Liver (tissue), 9 donors: ENCODE results near the gene KCTD2. TPM values are rescaled to one million over a fixed set of nuclear protein-coding genes. Genes with fewer than 3 reads are reported as not detected.
"Not testable (repeated sequence)": the region's sequence is repeated elsewhere in the genome, so short reads cannot be mapped to it uniquely, and the experiment has no call there.

Source experiments
- DNase-seq: peaks from one replicate; pipeline ENCODE4 v3.0.0-alpha.2; 2017; ENCODE audit warnings: low spot score
- H3K27ac ChIP-seq, 2 donors: one replicate each; pipeline ENCODE4 v1.7.0; 2013; ENCODE audit warnings: inconsistent platforms in 2 of 2, low read length in 2 of 2, control low read depth in 1 of 2, low read depth in 1 of 2, mild to moderate bottlenecking in 1 of 2
- H3K27me3 ChIP-seq, 4 donors: one replicate each; pipeline versions ENCODE4 v1.6.1 to v1.7.0; 2013; ENCODE audit warnings: low read length in 3 of 4, inconsistent platforms in 1 of 4, mild to moderate bottlenecking in 1 of 4, moderate library complexity in 1 of 4; ENCODE audit not compliant: control insufficient read depth in 4 of 4, insufficient read depth in 4 of 4
- H3K36me3 ChIP-seq, 4 donors: one replicate each; pipeline versions ENCODE4 v1.6.1 to v1.7.0; 2013; ENCODE audit warnings: low read length in 3 of 4, mild to moderate bottlenecking in 3 of 4, low read depth in 1 of 4, moderate library complexity in 1 of 4; ENCODE audit not compliant: control insufficient read depth in 4 of 4, insufficient read depth in 3 of 4
- H3K4me1 ChIP-seq, 4 donors: one replicate each; pipeline versions ENCODE4 v1.6.1 to v1.7.0; 2013; ENCODE audit warnings: low read length in 3 of 4, mild to moderate bottlenecking in 3 of 4, moderate library complexity in 1 of 4; ENCODE audit not compliant: control insufficient read depth in 4 of 4, insufficient read depth in 4 of 4
- H3K4me3 ChIP-seq, 3 donors: one replicate each; pipeline versions ENCODE4 v1.6.1 to v1.7.0; 2013; ENCODE audit warnings: low read length in 3 of 3, control low read depth in 1 of 3, low read depth in 1 of 3, mild to moderate bottlenecking in 1 of 3
- H3K9ac ChIP-seq, 2 donors: one replicate each; pipeline ENCODE4 v1.7.0; 2013; ENCODE audit warnings: low read length in 2 of 2, mild to moderate bottlenecking in 2 of 2, moderate library complexity in 2 of 2, control low read depth in 1 of 2, low read depth in 1 of 2
- H3K9me3 ChIP-seq, 4 donors: one replicate each; pipeline versions ENCODE4 v1.6.1 to v1.7.0; 2013; ENCODE audit warnings: low read length in 3 of 4; ENCODE audit not compliant: control insufficient read depth in 4 of 4
- ATF3 ChIP-seq: IDR thresholded peaks from 2 replicates; pipeline ENCODE4 v1.6.1; 2016; ENCODE audit warnings: antibody characterized with exemption
- CTCF ChIP-seq: fragments of 150-350 bp; IDR thresholded peaks from 2 replicates; pipeline ENCODE4 v1.5.1; 2017; ENCODE audit warnings: improper control_type of control experiment, low read depth, low read length; ENCODE audit not compliant: missing input control
- FOXA1 ChIP-seq: IDR thresholded peaks from 2 replicates; pipeline ENCODE4 v1.6.1; 2016; ENCODE audit warnings: antibody characterized with exemption
- FOXA2 ChIP-seq: IDR thresholded peaks from 2 replicates; pipeline ENCODE4 v1.6.1; 2016; ENCODE audit warnings: antibody characterized with exemption
- GABPA ChIP-seq, 2 donors: IDR thresholded peaks in 1 of 2; conservative IDR thresholded peaks in 1 of 2; 2 replicates each; pipeline ENCODE4 v1.6.1; 2016; ENCODE audit warnings: antibody characterized with exemption in 2 of 2, mild to moderate bottlenecking in 1 of 2, moderate library complexity in 1 of 2
- HNF4G ChIP-seq: IDR thresholded peaks from 2 replicates; pipeline ENCODE4 v1.6.1; 2016; ENCODE audit warnings: antibody characterized with exemption
- JUND ChIP-seq, 2 donors: IDR thresholded peaks; 2 replicates each; pipeline ENCODE4 v1.6.1; 2016; ENCODE audit warnings: antibody characterized with exemption in 2 of 2
- MAX ChIP-seq: IDR thresholded peaks from 2 replicates; pipeline ENCODE4 v1.6.1; 2016; ENCODE audit warnings: antibody characterized with exemption
- RAD21 ChIP-seq, 2 donors: IDR thresholded peaks; 2 replicates each; pipeline ENCODE4 v1.6.1; 2016; ENCODE audit warnings: antibody characterized with exemption in 2 of 2, mild to moderate bottlenecking in 2 of 2
- REST ChIP-seq: IDR thresholded peaks from 2 replicates; pipeline ENCODE4 v1.6.1; 2016; ENCODE audit warnings: antibody characterized with exemption, mild to moderate bottlenecking
- RXRA ChIP-seq, 2 donors: IDR thresholded peaks; 2 replicates each; pipeline ENCODE4 v1.6.1; 2017 to 2018; ENCODE audit warnings: antibody characterized with exemption in 2 of 2, mild to moderate bottlenecking in 1 of 2
- SP1 ChIP-seq: IDR thresholded peaks from 2 replicates; pipeline ENCODE4 v1.6.1; 2018; ENCODE audit warnings: antibody characterized with exemption, mild to moderate bottlenecking
- TAF1 ChIP-seq: conservative IDR thresholded peaks from 2 replicates; pipeline ENCODE4 v1.6.1; 2016; ENCODE audit warnings: antibody characterized with exemption, mild to moderate bottlenecking
- YY1 ChIP-seq: IDR thresholded peaks from 2 replicates; pipeline ENCODE4 v1.6.1; 2016; ENCODE audit warnings: antibody characterized with exemption, mild to moderate bottlenecking
- ZBTB33 ChIP-seq: IDR thresholded peaks from 2 replicates; pipeline ENCODE4 v1.6.1; 2016; ENCODE audit warnings: antibody characterized with exemption
- WGBS: extraction: QIAGEN DNeasy Blood & Tissue Kit; methylation state at CpG from one replicate; pipeline ENCODE4 v1.1.7; 2013; 5-methylcytosine and 5-hydroxymethylcytosine counted together
- polyA plus RNA-seq, 2 donors: library from polyadenylated mRNA; stranded (reverse) in 1 of 2; unstranded in 1 of 2; fragments of 200-250 nt in 1 of 2; fragments of >200 nt in 1 of 2; fragmentation: Nextera tagmentation in 1 of 2; extraction: Ambion mirVana in 1 of 2; gene quantifications; one replicate each; pipeline versions ENCODE4 v1.2.1 to v1.2.3, GENCODE V29; 2013 to 2015
- total RNA-seq, 2 donors: library from RNA; depleted of rRNA; stranded (reverse); fragments of >200 nt; gene quantifications; one replicate each; pipeline ENCODE4 v1.2.3, GENCODE V29; 2014
- donor health status: healthy.
- donor health status: healthy.
- donor health status: healthy.
- donor health status: healthy.
- donor health status: healthy.

KCTD2 gene
- total and polyA plus RNA-seq, 4 donors, result 2.4 to 8.2 (median 6.4) TPM

GRCh38 chr17:75020331-75021110 lies 26.5 kb upstream of the KCTD2 start:
- TF ChIP-seq CTCF (no peak), FOXA1 (no peak)
- no peak for DNase-seq
- 95% methylated on average over 19 of the region's 19 CpGs for WGBS
- Histone ChIP-seq H3K4me3 (no peak overlapping the region), H3K9ac (no peak overlapping the region), H3K36me3 (peaks cover 12 to 35% (median 26%) of the 10 kb centered on the region in 4 donors), H3K27me3 (no peaks in the 10 kb centered on the region), H3K9me3 (no peaks in the 10 kb centered on the region), H3K4me1 (no peaks in the 10 kb centered on the region), H3K27ac (no peak overlapping the region)

- Histone ChIP-seq H3K27ac (no peak overlapping the region), H3K4me1 (no peaks in the 10 kb centered on the region), H3K27me3 (no peaks in the 10 kb centered on the region), H3K4me3 (no peak overlapping the region), H3K9ac (no peak overlapping the region), H3K36me3 (peaks cover 9 to 25% (median 20%) of the 10 kb centered on the region in 4 donors), H3K9me3 (no peaks in the 10 kb centered on the region)
- 81% methylated on average over 10 of the region's 10 CpGs for WGBS
- no peak for DNase-seq
- TF ChIP-seq FOXA2 (no peak), SP1 (no peak), RAD21 (IDR thresholded peaks at IDR 0.05) (no peak), ZBTB33 (no peak), MAX (no peak), GABPA (IDR thresholded peaks at IDR 0.05 in 1 of 2, conservative IDR thresholded peaks at IDR 0.05 in 1 of 2) (no peak), JUND (IDR thresholded peaks at IDR 0.05) (no peak), REST (no peak), ATF3 (no peak), YY1 (no peak), HNF4G (no peak), TAF1 (no peak), RXRA (IDR thresholded peaks at IDR 0.05) (no peak), FOXA1 (no peak)
These were observed 22.2 kb upstream of the KCTD2 start for GRCh38 chr17:75024686-75025397.

- DNase-seq, H3K9me3 ChIP-seq, H3K27ac ChIP-seq, H3K4me1 ChIP-seq, H3K27me3 ChIP-seq, H3K4me3 ChIP-seq, H3K9ac ChIP-seq: not testable (repeated sequence)
- 90% methylated on average over 9 of the region's 9 CpGs for WGBS
- peaks cover 9 to 21% (median 17%) of the 10 kb centered on the region in 4 donors for H3K36me3 ChIP-seq
These were observed 21.7 kb upstream of the KCTD2 start for GRCh38 chr17:75025398-75025734.

- not testable (repeated sequence) for H3K9ac ChIP-seq, H3K4me1 ChIP-seq, H3K9me3 ChIP-seq, H3K4me3 ChIP-seq, H3K27me3 ChIP-seq, DNase-seq, H3K27ac ChIP-seq, H3K36me3 ChIP-seq
- 80% methylated on average over 2 of the region's 2 CpGs for WGBS
These were observed 20.4 kb upstream of the KCTD2 start for GRCh38 chr17:75026650-75027049.
